GM19351 (cell line): Measurements from ENCODE around the gene SH3RF2.
"Not testable (repeated sequence)": the region's sequence is repeated elsewhere in the genome, so short reads cannot be mapped to it uniquely, and the experiment has no call there.

ENCODE experiments used
- ATAC-seq: cut with Tn5 transposase; IDR thresholded peaks from one replicate; pipeline ENCODE4 v1.9.1; 2021; ENCODE audit warnings: mild to moderate bottlenecking, moderate library complexity; ENCODE audit not compliant: unreplicated experiment

The SH3RF2 gene

GRCh38 chr5:145936401-145937131 is at the start of gene SH3RF2:
Gene SH3RF2 (plus strand): TSS chr5:145936578. CDS start chr5:145937929, 1,351 bp downstream.
- no peak for ATAC-seq

GRCh38 chr5:145887217-145887616 is 49.2 kb upstream of the SH3RF2 start:
- no peak for ATAC-seq

GRCh38 chr5:145887976-145888574 is 48.3 kb upstream of the SH3RF2 start:
- peak; percentile 85 for ATAC-seq

- ATAC-seq: no peak
These were observed 46.8 kb upstream of the SH3RF2 start for GRCh38 chr5:145889611-145890010.

- ATAC-seq: not testable (repeated sequence)
These were observed 45.0 kb upstream of the SH3RF2 start for GRCh38 chr5:145891378-145891777.

GRCh38 chr5:145898171-145898570 is 38.2 kb upstream of the SH3RF2 start:
- ATAC-seq: no peak

- ATAC-seq: no peak
These were observed 34.0 kb upstream of the SH3RF2 start for GRCh38 chr5:145902421-145902820.

- ATAC-seq: peak; percentile 79
These were observed 33.3 kb upstream of the SH3RF2 start for GRCh38 chr5:145903113-145903512.

- no peak for ATAC-seq
These were observed 32.5 kb upstream of the SH3RF2 start for GRCh38 chr5:145903867-145904266.

- ATAC-seq: no peak
These were observed 31.6 kb upstream of the SH3RF2 start for GRCh38 chr5:145904743-145905142.

GRCh38 chr5:145906401-145906800 is 30.0 kb upstream of the SH3RF2 start:
- no peak for ATAC-seq

- no peak for ATAC-seq
These were observed 28.0 kb upstream of the SH3RF2 start for GRCh38 chr5:145908206-145908960.

- ATAC-seq: no peak
These were observed 25.2 kb upstream of the SH3RF2 start for GRCh38 chr5:145911164-145911563.

- no peak for ATAC-seq
These were observed 24.4 kb upstream of the SH3RF2 start for GRCh38 chr5:145912019-145912418.

GRCh38 chr5:145912594-145912993 is 23.8 kb upstream of the SH3RF2 start:
- no peak for ATAC-seq

GRCh38 chr5:145913701-145914100 is 22.7 kb upstream of the SH3RF2 start:
- ATAC-seq: no peak

- ATAC-seq: no peak
These were observed 20.3 kb upstream of the SH3RF2 start for GRCh38 chr5:145915970-145916638.

GRCh38 chr5:145917288-145917687 is 19.1 kb upstream of the SH3RF2 start:
- ATAC-seq: no peak

GRCh38 chr5:145918397-145918796 is 18.0 kb upstream of the SH3RF2 start:
- ATAC-seq: no peak

- no peak for ATAC-seq
These were observed 17.0 kb upstream of the SH3RF2 start for GRCh38 chr5:145919413-145919812.

- no peak for ATAC-seq
These were observed 15.7 kb upstream of the SH3RF2 start for GRCh38 chr5:145920542-145921210.
